ENCODE measurements around the gene SELE. TPM values are rescaled to one million over a fixed set of nuclear protein-coding genes. Genes with fewer than 3 reads are reported as not detected.

SELE gene
- total and polyA plus RNA-seq, 4 donors = 0.09 to 4.2 (median 3.3) TPM

- 28% methylated on average over 4 of the region's 4 CpGs for WGBS
- TF ChIP-seq RXRA (IDR thresholded peaks at IDR 0.05) (peak in 1 of 2 donors; percentile 34), ATF3 (IDR thresholded peaks at IDR 0.05) (no peak), YY1 (IDR thresholded peaks at IDR 0.05) (peak; percentile 13), EGR1 (IDR thresholded peaks at IDR 0.05; ENCODE audit: low read depth in 2 of 2) (no peak), GABPA (IDR thresholded peaks at IDR 0.05 in 1 of 2, conservative IDR thresholded peaks at IDR 0.05 in 1 of 2) (no peak), MAX (IDR thresholded peaks at IDR 0.05) (no peak), FOXA2 (IDR thresholded peaks at IDR 0.05) (no peak), SP1 (IDR thresholded peaks at IDR 0.05) (no peak), HNF4A (conservative IDR thresholded peaks at IDR 0.05) (peak; percentile 61 to 73), RAD21 (IDR thresholded peaks at IDR 0.05) (no peak), FOXA1 (IDR thresholded peaks at IDR 0.05) (no peak), HNF4G (IDR thresholded peaks at IDR 0.05) (peak; percentile 21), JUND (IDR thresholded peaks at IDR 0.05) (no peak), CTCF (IDR thresholded peaks at IDR 0.05; ENCODE audit: low read depth, low read length, missing input control) (no peak)
- TF ChIP-seq, protein P1, sequence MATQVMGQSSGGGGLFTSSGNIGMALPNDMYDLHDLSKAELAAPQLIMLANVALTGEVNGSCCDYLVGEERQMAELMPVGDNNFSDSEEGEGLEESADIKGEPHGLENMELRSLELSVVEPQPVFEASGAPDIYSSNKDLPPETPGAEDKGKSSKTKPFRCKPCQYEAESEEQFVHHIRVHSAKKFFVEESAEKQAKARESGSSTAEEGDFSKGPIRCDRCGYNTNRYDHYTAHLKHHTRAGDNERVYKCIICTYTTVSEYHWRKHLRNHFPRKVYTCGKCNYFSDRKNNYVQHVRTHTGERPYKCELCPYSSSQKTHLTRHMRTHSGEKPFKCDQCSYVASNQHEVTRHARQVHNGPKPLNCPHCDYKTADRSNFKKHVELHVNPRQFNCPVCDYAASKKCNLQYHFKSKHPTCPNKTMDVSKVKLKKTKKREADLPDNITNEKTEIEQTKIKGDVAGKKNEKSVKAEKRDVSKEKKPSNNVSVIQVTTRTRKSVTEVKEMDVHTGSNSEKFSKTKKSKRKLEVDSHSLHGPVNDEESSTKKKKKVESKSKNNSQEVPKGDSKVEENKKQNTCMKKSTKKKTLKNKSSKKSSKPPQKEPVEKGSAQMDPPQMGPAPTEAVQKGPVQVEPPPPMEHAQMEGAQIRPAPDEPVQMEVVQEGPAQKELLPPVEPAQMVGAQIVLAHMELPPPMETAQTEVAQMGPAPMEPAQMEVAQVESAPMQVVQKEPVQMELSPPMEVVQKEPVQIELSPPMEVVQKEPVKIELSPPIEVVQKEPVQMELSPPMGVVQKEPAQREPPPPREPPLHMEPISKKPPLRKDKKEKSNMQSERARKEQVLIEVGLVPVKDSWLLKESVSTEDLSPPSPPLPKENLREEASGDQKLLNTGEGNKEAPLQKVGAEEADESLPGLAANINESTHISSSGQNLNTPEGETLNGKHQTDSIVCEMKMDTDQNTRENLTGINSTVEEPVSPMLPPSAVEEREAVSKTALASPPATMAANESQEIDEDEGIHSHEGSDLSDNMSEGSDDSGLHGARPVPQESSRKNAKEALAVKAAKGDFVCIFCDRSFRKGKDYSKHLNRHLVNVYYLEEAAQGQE (IDR thresholded peaks at IDR 0.05) = no peak
- Histone ChIP-seq H3K9me3 (ENCODE audit: control insufficient read depth in 4 of 4, low read length in 3 of 4) (no peaks in the 10 kb centered on the region), H3K9ac (ENCODE audit: low read depth in 1 of 2, low read length in 2 of 2) (peak overlapping the region in 1 of 2 donors; percentile 46), H3K4me3 (ENCODE audit: low read depth in 1 of 3, low read length in 3 of 3) (peak overlapping the region in 2 of 3 donors; percentile 45 to 47), H3K27me3 (ENCODE audit: control insufficient read depth in 4 of 4, insufficient read depth in 4 of 4, low read length in 3 of 4) (no peaks in the 10 kb centered on the region), H3K4me1 (ENCODE audit: control insufficient read depth in 4 of 4, insufficient read depth in 4 of 4, low read length in 3 of 4) (peaks cover 2 to 43% (median 34%) of the 10 kb centered on the region in 4 donors), H3K36me3 (ENCODE audit: control insufficient read depth in 4 of 4, insufficient read depth in 3 of 4, low read depth in 1 of 4, low read length in 3 of 4) (no peaks in the 10 kb centered on the region), H3K27ac (ENCODE audit: low read depth in 1 of 2, low read length in 2 of 2) (peak overlapping the region in 1 of 2 donors; percentile 36)
- no peak for DNase-seq (ENCODE audit: low spot score)
These were observed 9.7 kb downstream of the SELE start for GRCh38 chr1:169724168-169724567.

GRCh38 chr1:169723763-169724162 lies 10.1 kb downstream of the SELE start:
- H3K36me3 ChIP-seq (ENCODE audit: control insufficient read depth in 4 of 4, insufficient read depth in 3 of 4, low read depth in 1 of 4, low read length in 3 of 4) = no peaks in the 10 kb centered on the region
- no peak for DNase-seq (ENCODE audit: low spot score)
- WGBS = 66% methylated on average over 2 of the region's 2 CpGs
- no peaks in the 10 kb centered on the region for H3K9me3 ChIP-seq (ENCODE audit: control insufficient read depth in 4 of 4, low read length in 3 of 4)
- H3K27ac ChIP-seq (ENCODE audit: low read depth in 1 of 2, low read length in 2 of 2) = no peak overlapping the region
- H3K9ac ChIP-seq (ENCODE audit: low read depth in 1 of 2, low read length in 2 of 2) = peak overlapping the region in 1 of 2 donors; percentile 46
- peak overlapping the region in 2 of 3 donors; percentile 45 to 47 for H3K4me3 ChIP-seq (ENCODE audit: low read depth in 1 of 3, low read length in 3 of 3)
- TF ChIP-seq RXRA (IDR thresholded peaks at IDR 0.05) = no peak
- no peak for TF ChIP-seq YY1 (IDR thresholded peaks at IDR 0.05)
- no peak for TF ChIP-seq CTCF (IDR thresholded peaks at IDR 0.05; ENCODE audit: low read depth, low read length, missing input control)
- TF ChIP-seq MAX (IDR thresholded peaks at IDR 0.05) = no peak
- TF ChIP-seq, protein P1 (IDR thresholded peaks at IDR 0.05) = no peak
- TF ChIP-seq EGR1 (IDR thresholded peaks at IDR 0.05; ENCODE audit: low read depth in 2 of 2) = no peak
- no peak for TF ChIP-seq TAF1 (conservative IDR thresholded peaks at IDR 0.05)
- no peak for TF ChIP-seq SP1 (IDR thresholded peaks at IDR 0.05)
- no peak for TF ChIP-seq HNF4G (IDR thresholded peaks at IDR 0.05)
- TF ChIP-seq GABPA (IDR thresholded peaks at IDR 0.05 in 1 of 2, conservative IDR thresholded peaks at IDR 0.05 in 1 of 2) = no peak
- no peak for TF ChIP-seq NR2F2 (IDR thresholded peaks at IDR 0.05)
- TF ChIP-seq RAD21 (IDR thresholded peaks at IDR 0.05) = no peak
- no peak for TF ChIP-seq JUND (IDR thresholded peaks at IDR 0.05)
- H3K27me3 ChIP-seq (ENCODE audit: control insufficient read depth in 4 of 4, insufficient read depth in 4 of 4, low read length in 3 of 4) = no peaks in the 10 kb centered on the region
- peaks cover 2 to 43% (median 34%) of the 10 kb centered on the region in 4 donors for H3K4me1 ChIP-seq (ENCODE audit: control insufficient read depth in 4 of 4, insufficient read depth in 4 of 4, low read length in 3 of 4)
